HEK293 (cell line): Measurements from ENCODE around the gene GAMT.

Experiments used
- CTCF ChIA-PET: fragments of 350-600 bp; formaldehyde crosslinking; extraction: SDS; loops from one replicate; lab custom pipeline; 2021; ENCODE audit warnings: antibody characterized with exemption; lab: Yijun Ruan, JAX
- POLR2A ChIA-PET: fragments of 300-600 bp; formaldehyde crosslinking; extraction: SDS; loops from one replicate; lab custom pipeline; 2020; ENCODE audit warnings: antibody characterized with exemption, inconsistent platforms; lab: Yijun Ruan, JAX
- H3K27ac ChIP-seq: fragments of 200-500 bp; sonication (Bioruptor generic); 2 replicates; pipeline ENCODE4 v1.5.1; 2014; ENCODE audit warnings: low read depth, low read length, control low read depth, inconsistent platforms; ENCODE audit errors: extremely low read depth
- H3K36me3 ChIP-seq, 2 experiments: fragments of 200-500 bp in 1 of 2; sonication (Bioruptor generic) in 1 of 2; 1 replicate in 1 of 2; 2 replicates in 1 of 2; pipeline ENCODE4 v1.5.1; 2014 to 2017; ENCODE audit warnings: inconsistent platforms in 2 of 2, low read length in 2 of 2; ENCODE audit not compliant: control insufficient read depth in 2 of 2, insufficient read depth in 1 of 2
- H3K4me1 ChIP-seq: fragments of 200-500 bp; sonication (Bioruptor generic); 2 replicates; pipeline ENCODE4 v1.5.1; 2014; ENCODE audit warnings: mild to moderate bottlenecking, low read length, inconsistent platforms; ENCODE audit not compliant: control insufficient read depth, insufficient read depth
- H3K4me3 ChIP-seq: 2 replicates; pipeline ENCODE4 v1.5.1; 2011; ENCODE audit warnings: low read depth, mild to moderate bottlenecking, control low read depth, low read length, moderate library complexity
- H3K9me3 ChIP-seq: fragments of 200-500 bp; sonication (Bioruptor generic); 2 replicates; pipeline ENCODE4 v1.5.1; 2014; ENCODE audit warnings: low read depth, low read length, inconsistent platforms; ENCODE audit not compliant: control insufficient read depth, insufficient read depth
- ATF2 ChIP-seq: fragments of 450-650 bp; formaldehyde crosslinking; IDR thresholded peaks from 2 replicates; pipeline ENCODE4 v1.5.1; 2016; ENCODE audit warnings: missing biosample characterization, missing genetic modification characterization, low read depth
- GLIS1 ChIP-seq: fragments of 450-650 bp; formaldehyde crosslinking; IDR thresholded peaks from 2 replicates; pipeline ENCODE4 v1.5.1; 2016; ENCODE audit warnings: missing biosample characterization, missing genetic modification characterization
- KLF10 ChIP-seq: fragments of 450-650 bp; IDR thresholded peaks from 2 replicates; pipeline ENCODE4 v1.5.1; 2018; ENCODE audit warnings: missing biosample characterization, mild to moderate bottlenecking, missing genetic modification characterization
- KLF7 ChIP-seq: fragments of 450-650 bp; formaldehyde crosslinking; IDR thresholded peaks from 2 replicates; pipeline ENCODE4 v1.5.1; 2016; ENCODE audit warnings: missing biosample characterization, missing genetic modification characterization, borderline replicate concordance
- KLF8 ChIP-seq: fragments of 450-650 bp; formaldehyde crosslinking; IDR thresholded peaks from 2 replicates; pipeline ENCODE4 v1.5.1; 2016; ENCODE audit warnings: missing biosample characterization, missing genetic modification characterization
- MEIS1 ChIP-seq: sonication (generic); formaldehyde crosslinking; IDR thresholded peaks from 2 replicates; pipeline ENCODE4 v1.8.1; 2022; ENCODE audit warnings: missing genetic modification reagents, mild to moderate bottlenecking, borderline replicate concordance
- PATZ1 ChIP-seq: fragments of 450-650 bp; formaldehyde crosslinking; IDR thresholded peaks from 2 replicates; pipeline ENCODE4 v1.5.1; 2016; ENCODE audit warnings: missing biosample characterization, missing genetic modification characterization
- SETDB1 ChIP-seq: IDR thresholded peaks from one replicate; pipeline ENCODE4 v1.6.1; 2017; ENCODE audit warnings: mild to moderate bottlenecking, low read length, moderate library complexity, mixed read lengths; ENCODE audit not compliant: insufficient read length
- ZBTB17 ChIP-seq: fragments of 450-650 bp; formaldehyde crosslinking; IDR thresholded peaks from 2 replicates; pipeline ENCODE4 v1.5.1; 2016; ENCODE audit warnings: missing biosample characterization, missing genetic modification characterization
- ZFP69B ChIP-seq: fragments of 450-650 bp; formaldehyde crosslinking; IDR thresholded peaks from 2 replicates; pipeline ENCODE4 v1.5.1; 2016; ENCODE audit warnings: missing biosample characterization, missing genetic modification characterization
- ZIC2 ChIP-seq: fragments of 450-650 bp; formaldehyde crosslinking; IDR thresholded peaks from 2 replicates; pipeline ENCODE4 v1.5.1; 2016; ENCODE audit warnings: missing biosample characterization, missing genetic modification characterization
- ZNF114 ChIP-seq: fragments of 450-650 bp; formaldehyde crosslinking; IDR thresholded peaks from 2 replicates; pipeline ENCODE4 v1.5.0; 2017; ENCODE audit warnings: missing biosample characterization, missing genetic modification characterization
- ZNF132 ChIP-seq: fragments of 450-650 bp; formaldehyde crosslinking; IDR thresholded peaks from 2 replicates; pipeline ENCODE4 v1.5.1; 2017; ENCODE audit warnings: missing biosample characterization, missing genetic modification characterization, borderline replicate concordance
- ZNF157 ChIP-seq: fragments of 450-650 bp; formaldehyde crosslinking; IDR thresholded peaks from 2 replicates; pipeline ENCODE4 v1.5.1; 2016; ENCODE audit warnings: missing biosample characterization, missing genetic modification characterization
- ZNF169 ChIP-seq: fragments of 450-650 bp; formaldehyde crosslinking; IDR thresholded peaks from 2 replicates; pipeline ENCODE4 v1.5.1; 2016; ENCODE audit warnings: missing biosample characterization, missing genetic modification characterization
- ZNF2 ChIP-seq: fragments of 450-650 bp; formaldehyde crosslinking; IDR thresholded peaks from 2 replicates; pipeline ENCODE4 v1.5.1; 2016; ENCODE audit warnings: missing biosample characterization, missing genetic modification characterization
- ZNF24 ChIP-seq: fragments of 450-650 bp; formaldehyde crosslinking; IDR thresholded peaks from 2 replicates; pipeline ENCODE4 v1.5.1; 2016; ENCODE audit warnings: missing biosample characterization, missing genetic modification characterization
- ZNF248 ChIP-seq: fragments of 450-650 bp; formaldehyde crosslinking; IDR thresholded peaks from 2 replicates; pipeline ENCODE4 v1.5.1; 2017; ENCODE audit warnings: missing biosample characterization, missing genetic modification characterization
- ZNF266 ChIP-seq: fragments of 450-650 bp; formaldehyde crosslinking; IDR thresholded peaks from 2 replicates; pipeline ENCODE4 v1.5.1; 2016; ENCODE audit warnings: missing biosample characterization, missing genetic modification characterization, low read depth
- ZNF391 ChIP-seq: fragments of 450-650 bp; formaldehyde crosslinking; IDR thresholded peaks from 2 replicates; pipeline ENCODE4 v1.5.1; 2016; ENCODE audit warnings: low read depth, missing biosample characterization, missing genetic modification characterization, borderline replicate concordance
- ZNF433 ChIP-seq: fragments of 450-650 bp; formaldehyde crosslinking; IDR thresholded peaks from 2 replicates; pipeline ENCODE4 v1.5.1; 2016; ENCODE audit warnings: missing biosample characterization, missing genetic modification characterization, low read depth
- ZNF521 ChIP-seq: fragments of 450-650 bp; formaldehyde crosslinking; IDR thresholded peaks from 2 replicates; pipeline ENCODE4 v1.5.1; 2017; ENCODE audit warnings: missing biosample characterization, mild to moderate bottlenecking, missing genetic modification characterization
- ZNF626 ChIP-seq: fragments of 450-650 bp; sonication (Bioruptor Pico); formaldehyde crosslinking; IDR thresholded peaks from 2 replicates; pipeline ENCODE4 v1.5.1; 2018; ENCODE audit warnings: missing biosample characterization, missing genetic modification characterization, inconsistent platforms
- ZNF692 ChIP-seq: fragments of 450-650 bp; formaldehyde crosslinking; IDR thresholded peaks from 2 replicates; pipeline ENCODE4 v1.5.1; 2016; ENCODE audit warnings: missing biosample characterization, missing genetic modification characterization
- ZSCAN16 ChIP-seq: fragments of 450-650 bp; formaldehyde crosslinking; IDR thresholded peaks from 2 replicates; pipeline ENCODE4 v1.5.1; 2016; ENCODE audit warnings: missing biosample characterization, missing genetic modification characterization

GAMT gene

GRCh38 chr19:1373534-1374249, 27.6 kb downstream of the GAMT start:
- H3K4me1 ChIP-seq: no peaks in the 10 kb centered on the region
- ChIA-PET CTCF (interaction anchor here (0.6 to 1.4 kb wide), 2 partner anchors 9 to 47 kb away, joined by 5 read pairs; no protein-coding TSS in a partner anchor), POLR2A (interaction anchor here (2.4 kb wide), 1 partner anchor 95 kb away, joined by 9 read pairs; no protein-coding TSS in a partner anchor)
- H3K9me3 ChIP-seq: no peaks in the 10 kb centered on the region
- no peak overlapping the region for H3K4me3 ChIP-seq
- peaks cover 10 to 66% of the 10 kb centered on the region in 2 experiments for H3K36me3 ChIP-seq
- H3K27ac ChIP-seq: peak overlapping the region; percentile 31; the same call in 1 of the 2 replicates
- TF ChIP-seq ZFP69B (tag by site-specific recombination) (peak; percentile 96), ZNF114 (tag by site-specific recombination) (no peak), ZNF248 (tag by site-specific recombination) (no peak), ZNF626 (tag by site-specific recombination) (no peak), ZNF132 (tag by site-specific recombination) (no peak), GLIS1 (tag by site-specific recombination) (0 out of 2 replicates have a peak, but pooled peaks have one; percentile 11), ZNF692 (tag by site-specific recombination) (peak; percentile 98), PATZ1 (0 out of 2 replicates have a peak, but pooled peaks have one; percentile 32), ZIC2 (tag by site-specific recombination) (0 out of 2 replicates have a peak, but pooled peaks have one; percentile 28), ZBTB17 (tag by site-specific recombination) (peak; percentile 29; the same call in 1 of the 2 replicates)

- H3K36me3 ChIP-seq: peaks cover 10 to 72% of the 10 kb centered on the region in 2 experiments
- POLR2A ChIA-PET: interaction anchor here (1.8 to 2.4 kb wide), 2 partner anchors 94 to 104 kb away, joined by 5 to 9 read pairs; partner anchors contain the start of gene CIRBP
Observed at GRCh38 chr19:1373042-1373533, 28.3 kb downstream of the GAMT start.

GRCh38 chr19:1370579-1371361, 30.6 kb downstream of the GAMT start:
- Histone ChIP-seq H3K36me3 (peaks cover 10 to 78% of the 10 kb centered on the region in 2 experiments), H3K27ac (no peak overlapping the region), H3K4me3 (no peak overlapping the region), H3K4me1 (no peaks in the 10 kb centered on the region), H3K9me3 (no peaks in the 10 kb centered on the region)
- CTCF ChIA-PET: interaction anchor here (0.9 to 4.1 kb wide), 3 partner anchors 92 to 387 kb away, joined by 3 to 28 read pairs (median 5); no protein-coding TSS in a partner anchor
- POLR2A ChIA-PET: interaction anchor here (0.7 to 1.2 kb wide), 2 partner anchors 16 to 59 kb away, joined by 3 to 6 read pairs; a partner anchor contains a TSS
- TF ChIP-seq KLF7 (tag by site-specific recombination): no peak
- TF ChIP-seq ZNF157 (tag by site-specific recombination): no peak
- no peak for TF ChIP-seq ZNF433 (tag by site-specific recombination)
- TF ChIP-seq ZNF266: no peak
- TF ChIP-seq ATF2 (tag by site-specific recombination): no peak
- TF ChIP-seq ZNF2 (tag by site-specific recombination): no peak
- TF ChIP-seq ZNF521 (tag by site-specific recombination): no peak
- TF ChIP-seq KLF8 (tag by site-specific recombination): no peak
- no peak for TF ChIP-seq MEIS1 (CRISPR knock-in tag)
- TF ChIP-seq SETDB1: no peak
- TF ChIP-seq ZNF169 (tag by site-specific recombination): no peak
- TF ChIP-seq ZNF391 (tag by site-specific recombination): no peak
- TF ChIP-seq ZNF24: no peak

More at GRCh38 chr19:1373042-1373533, 28.3 kb downstream of the GAMT start:
- CTCF ChIA-PET: interaction anchor here (0.6 to 4.1 kb wide), 6 partner anchors 10 to 94 kb away, joined by 3 to 28 read pairs (median 4); no protein-coding TSS in a partner anchor
- Histone ChIP-seq H3K4me3 (no peak overlapping the region), H3K9me3 (no peaks in the 10 kb centered on the region), H3K4me1 (no peaks in the 10 kb centered on the region), H3K27ac (peak overlapping the region; percentile 31; the same call in 1 of the 2 replicates)
- TF ChIP-seq ZSCAN16 (tag by site-specific recombination) (no peak), GLIS1 (tag by site-specific recombination) (peak; percentile 17; the same call in 1 of the 2 replicates), KLF10 (tag by site-specific recombination) (no peak)
